Activated T-cell treated with anti-CD3 and anti-CD28 coated beads for 48 hours (primary cell): ENCODE measurements around the gene MLLT10.

ENCODE experiments used
- DNase-seq: peaks from one replicate; pipeline ENCODE4 v3.0.0-alpha.2; 2020; ENCODE audit warnings: low read depth

Gene MLLT10

GRCh38 chr10:21533467-21534279, at the start of gene MLLT10:
TSS of gene MLLT10 (plus strand) at chr10:21534232. CDS start at chr10:21534645, 413 bp downstream.
- peak; percentile 92 for DNase-seq

DNA sequence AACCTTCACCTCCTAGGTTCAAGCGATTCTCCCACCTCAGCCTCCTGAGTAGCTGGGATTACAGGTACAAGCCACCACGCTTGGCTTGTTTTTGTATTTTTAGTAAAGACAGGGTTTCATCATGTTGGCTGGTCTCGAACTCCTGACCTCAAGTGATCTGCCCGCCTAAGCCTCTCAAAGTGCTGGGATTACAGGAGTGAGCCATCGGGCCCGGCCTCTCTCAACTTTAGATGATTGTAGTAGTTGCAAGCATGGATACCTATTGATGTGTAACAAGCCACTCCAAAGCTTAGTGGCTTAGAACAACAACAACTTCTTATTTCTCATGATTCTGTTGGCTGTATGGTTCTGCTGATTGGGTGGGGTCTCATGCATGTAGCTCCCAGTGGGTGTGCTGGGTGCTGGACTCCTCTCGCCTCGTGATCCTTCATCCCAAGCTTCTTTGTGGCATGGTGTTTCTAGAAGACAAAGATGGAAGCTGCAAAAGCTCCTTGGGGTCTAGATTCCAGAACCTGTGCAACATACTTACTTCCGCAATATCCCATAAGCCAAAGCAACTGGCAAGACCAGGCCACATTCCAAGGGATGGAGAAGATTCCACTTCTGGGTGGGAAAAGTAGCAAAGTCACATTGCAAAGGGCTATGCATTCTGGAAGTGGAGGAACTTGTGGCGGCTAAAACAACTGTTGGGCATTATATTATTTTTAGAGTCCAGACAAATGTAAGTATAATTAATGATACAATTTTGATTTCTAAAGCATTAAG, 46.4 kb upstream of the MLLT10 start:
- no peak for DNase-seq

GRCh38 chr10:21488246-21488956, 45.6 kb upstream of the MLLT10 start:
- DNase-seq: no peak

DNA sequence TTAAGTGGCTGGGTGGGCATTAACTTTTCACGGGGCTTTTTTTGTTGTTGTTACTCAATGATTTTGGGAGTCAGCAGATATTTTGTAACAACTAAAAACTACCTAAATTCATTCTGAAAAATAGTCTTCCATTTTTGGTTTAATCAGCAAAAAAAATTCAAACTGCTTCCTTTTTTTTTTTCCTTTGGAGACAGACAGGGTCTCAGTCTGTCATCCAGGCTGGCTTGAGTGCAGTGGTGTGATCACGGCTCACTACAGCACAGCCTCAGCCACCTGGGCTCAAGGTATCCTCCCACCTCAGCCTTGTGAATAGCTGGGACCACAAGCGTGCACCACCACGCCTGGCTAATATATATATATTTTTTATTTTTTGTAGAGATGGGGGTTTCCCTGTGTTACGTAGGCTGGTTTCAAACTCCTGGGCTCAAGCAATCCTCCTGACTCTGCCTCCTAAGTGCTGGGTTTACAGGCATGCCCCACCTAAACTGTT, 45.0 kb upstream of the MLLT10 start:
- no peak for DNase-seq

DNA sequence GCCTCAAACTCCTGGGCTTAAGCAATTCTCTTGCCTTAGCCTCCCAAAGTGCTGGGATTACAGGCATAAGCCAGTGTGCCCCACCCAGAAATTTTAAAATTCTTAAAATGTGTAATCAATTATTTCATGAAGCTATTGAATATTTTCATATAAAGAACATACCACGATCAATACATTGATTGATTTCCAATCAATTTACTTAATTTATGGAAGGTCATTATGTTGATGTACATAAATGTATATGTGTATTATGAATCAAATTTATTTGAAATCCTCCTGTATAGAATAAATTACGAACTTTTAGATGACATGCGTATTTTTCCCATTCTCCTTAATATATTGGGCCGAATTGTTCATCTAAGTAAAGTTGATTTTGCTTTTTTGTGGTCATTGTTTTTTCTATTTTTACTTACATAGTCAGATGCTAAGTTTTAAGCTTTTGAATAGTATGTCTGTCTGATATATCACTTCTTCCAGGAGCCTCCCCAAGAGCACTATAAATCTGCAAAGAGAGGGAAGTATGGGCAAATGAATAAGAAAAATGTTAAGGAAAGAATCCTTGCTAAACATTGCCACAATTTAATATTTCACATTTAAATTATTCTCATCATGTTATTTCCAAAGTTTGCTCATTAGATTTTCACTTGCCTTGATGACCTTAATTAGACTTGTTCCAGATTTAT, 43.9 kb upstream of the MLLT10 start:
- DNase-seq: no peak

DNA sequence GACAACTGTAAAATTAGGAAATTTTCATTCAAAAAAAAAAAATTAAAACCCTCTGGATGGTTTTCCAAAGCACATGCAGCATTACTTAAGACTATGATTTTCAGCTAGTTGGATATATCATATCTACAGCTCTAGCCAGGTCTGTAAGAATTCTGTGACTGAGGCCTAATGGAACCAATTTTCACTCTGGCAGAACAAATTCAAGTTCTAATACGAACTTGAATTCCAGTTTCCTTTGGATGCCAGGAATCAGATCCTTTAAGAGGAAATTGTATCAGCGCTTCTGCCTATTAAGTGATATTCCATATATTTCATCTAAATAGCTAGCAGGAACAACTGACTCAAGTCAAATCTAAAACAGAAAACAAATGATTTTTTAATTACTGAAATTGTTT, 43.3 kb upstream of the MLLT10 start:
- no peak for DNase-seq

GRCh38 chr10:21492421-21492820, 41.6 kb upstream of the MLLT10 start:
- DNase-seq: no peak

- no peak for DNase-seq
Observed at GRCh38 chr10:21493784-21494183, 40.2 kb upstream of the MLLT10 start.

GRCh38 chr10:21494191-21495001, 39.6 kb upstream of the MLLT10 start:
- peak; percentile 20 for DNase-seq

DNA sequence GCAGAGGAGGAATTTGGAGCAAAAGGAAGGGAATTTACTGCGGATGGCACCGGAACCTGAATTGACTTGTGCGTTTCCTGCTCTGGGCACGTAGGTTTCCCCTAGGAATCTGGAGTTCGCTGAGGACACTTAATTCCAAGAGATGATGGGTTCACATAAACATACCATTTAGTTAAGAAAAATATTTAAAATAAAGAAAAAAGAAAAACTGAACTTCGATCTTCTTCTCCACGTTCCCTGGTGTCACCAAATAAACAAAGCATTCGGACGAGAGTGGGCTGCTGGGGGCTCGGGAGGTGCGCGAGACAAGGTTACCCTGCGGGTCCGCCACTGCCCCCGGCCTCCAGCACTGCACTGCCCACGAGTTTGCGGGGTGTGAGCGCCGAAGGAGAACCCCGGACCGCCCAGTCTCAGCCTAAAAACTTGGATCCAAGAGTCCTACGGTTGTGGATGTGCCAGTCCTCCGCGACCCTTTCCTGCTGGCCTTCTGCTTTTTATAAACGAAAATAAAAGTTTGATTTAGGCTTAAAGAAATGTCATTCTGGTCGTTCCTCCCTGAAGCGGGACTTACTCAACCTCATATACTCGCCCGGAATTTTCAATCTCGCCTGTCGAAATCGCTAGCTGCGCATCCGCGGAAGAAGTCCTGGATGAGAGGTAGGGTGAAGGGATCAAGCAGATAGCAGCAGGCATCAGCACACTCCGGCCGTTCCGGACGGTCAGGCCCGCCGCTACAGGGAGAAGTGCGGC, 38.9 kb upstream of the MLLT10 start:
- no peak for DNase-seq

DNA sequence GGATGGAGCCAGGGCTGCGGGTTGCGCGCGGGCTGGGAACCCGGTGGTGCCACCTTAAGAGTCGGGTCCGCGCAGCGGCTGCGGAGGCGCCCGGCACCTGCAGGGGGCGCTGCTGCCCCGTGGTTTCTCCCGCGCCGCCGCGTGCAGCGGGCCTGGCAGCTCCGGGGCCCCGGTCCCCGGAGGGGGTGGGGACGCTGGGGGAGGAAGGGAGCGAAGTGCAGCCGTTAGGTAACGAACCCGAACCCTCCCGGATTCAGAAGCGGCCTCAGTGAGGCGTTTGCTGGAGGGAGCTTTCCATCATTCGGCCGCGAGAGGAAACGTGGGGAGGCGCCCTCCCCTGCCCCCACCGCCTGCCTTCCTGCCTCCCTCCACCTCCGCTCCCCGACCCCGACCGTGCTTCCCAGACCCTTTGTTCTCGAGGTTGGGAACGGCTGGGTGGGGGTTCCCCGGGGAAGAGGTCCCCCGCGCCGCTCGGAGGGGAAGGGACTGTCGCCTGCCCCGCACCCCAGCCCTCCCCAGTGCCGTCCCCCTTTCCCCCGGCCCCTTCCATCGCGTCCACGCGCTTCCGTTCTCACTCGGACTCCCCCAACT, 38.2 kb upstream of the MLLT10 start:
- DNase-seq: peak; percentile 89

- DNase-seq: peak; percentile 42
Observed at GRCh38 chr10:21496343-21497176, 37.5 kb upstream of the MLLT10 start.

DNA sequence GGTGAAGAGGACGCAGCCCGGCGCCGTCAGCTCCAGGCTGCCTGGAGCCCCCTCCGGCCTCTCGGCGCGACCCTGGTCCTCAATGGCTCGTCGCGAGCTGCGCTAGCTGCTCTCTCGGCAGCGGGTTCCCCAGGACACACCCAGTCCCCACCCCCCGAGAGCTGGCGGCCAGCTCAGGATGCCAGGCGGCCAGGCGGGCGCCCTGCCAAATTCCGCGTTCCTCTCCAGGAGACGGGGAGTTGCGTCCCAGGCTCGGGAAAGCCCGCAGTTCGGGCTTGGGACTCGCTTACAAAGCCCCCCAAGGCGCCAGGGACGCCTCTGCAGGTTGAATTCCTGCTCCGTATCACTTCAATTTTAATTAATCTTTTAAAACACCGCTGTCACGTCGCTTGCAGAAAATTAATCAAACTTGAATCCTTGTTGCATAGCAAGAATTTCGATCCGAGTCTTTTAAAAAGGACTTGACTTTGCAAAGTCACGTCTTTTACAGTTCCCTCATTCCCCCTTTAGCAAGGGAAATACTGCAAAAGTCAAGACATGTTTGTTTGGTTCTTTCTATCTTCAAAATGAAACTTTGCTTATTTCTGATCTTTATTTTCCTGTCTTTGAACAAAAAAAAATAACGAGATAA, 36.7 kb upstream of the MLLT10 start:
- peak; percentile 25 for DNase-seq

DNA sequence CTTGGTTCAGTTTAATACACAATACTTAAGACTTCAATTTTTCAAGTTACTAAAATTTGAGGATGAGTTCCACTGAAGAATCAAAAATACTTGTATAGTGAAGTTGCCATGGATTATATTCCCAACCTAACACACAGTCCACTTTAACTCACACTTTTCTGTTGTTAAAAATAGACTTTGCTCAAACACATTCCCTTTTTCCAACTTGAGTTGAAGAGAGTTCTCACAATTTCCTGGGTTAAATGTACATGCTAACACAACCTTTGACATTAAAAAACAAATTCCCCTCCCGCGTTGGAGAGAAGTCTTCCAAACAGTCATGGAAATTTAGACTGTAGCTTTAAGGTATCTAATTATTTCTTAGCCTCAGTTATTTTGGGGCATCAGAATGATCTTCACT, 35.7 kb upstream of the MLLT10 start:
- DNase-seq: no peak

- no peak for DNase-seq
Observed at GRCh38 chr10:21498986-21499385, 35.0 kb upstream of the MLLT10 start.

GRCh38 chr10:21499701-21500577, 34.1 kb upstream of the MLLT10 start:
- no peak for DNase-seq

DNA sequence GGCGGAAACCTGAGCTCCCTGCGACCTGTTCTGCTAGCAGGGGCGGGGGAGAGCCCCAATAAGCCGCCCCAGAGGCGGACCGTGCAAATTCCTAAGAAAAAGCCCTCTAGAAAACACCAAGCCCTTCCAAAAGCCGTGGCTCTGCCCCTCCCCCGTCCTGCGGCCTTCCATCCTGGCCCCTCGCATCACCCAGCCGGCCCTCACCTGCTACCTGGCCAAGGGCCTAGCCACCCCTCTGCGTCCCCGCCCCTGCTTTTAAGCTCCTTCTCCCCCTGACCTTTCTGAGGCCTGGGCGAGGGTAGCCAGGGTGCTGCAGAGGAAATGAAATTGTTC, 33.5 kb upstream of the MLLT10 start:
- DNase-seq: no peak

GRCh38 chr10:21501091-21501490, 32.9 kb upstream of the MLLT10 start:
- DNase-seq: no peak
